Embryonic facial prominence (tissue), 1 donor: Measurements from ENCODE around the gene CDH5.

Source experiments
- DNase-seq: peaks from one replicate; pipeline ENCODE4 v3.0.0-alpha.2; 2016; ENCODE audit errors: extremely low spot score

Gene CDH5

GRCh38 chr16:66374176-66374575 is 7.7 kb downstream of the CDH5 start:
- no peak for DNase-seq

DNA sequence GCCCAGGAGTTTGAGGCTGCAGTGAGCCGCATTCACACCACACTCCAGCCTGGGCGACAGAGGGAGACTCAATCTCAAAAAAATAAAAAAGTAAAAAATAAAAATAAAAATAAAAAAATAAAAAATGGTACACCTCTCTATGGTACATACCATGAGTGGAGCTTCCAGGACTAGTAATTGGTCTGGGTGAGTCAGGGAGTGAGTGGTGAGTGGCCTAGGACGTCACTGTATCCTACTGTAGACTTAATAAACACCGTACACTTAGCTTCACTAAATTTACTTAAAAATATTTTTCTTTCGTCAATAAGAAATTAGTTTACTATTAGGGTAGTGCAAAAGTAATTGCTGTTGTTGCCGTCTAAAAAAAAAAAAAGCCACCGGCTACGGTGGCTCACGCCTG is 9.0 kb downstream of the CDH5 start:
- no peak for DNase-seq

DNA sequence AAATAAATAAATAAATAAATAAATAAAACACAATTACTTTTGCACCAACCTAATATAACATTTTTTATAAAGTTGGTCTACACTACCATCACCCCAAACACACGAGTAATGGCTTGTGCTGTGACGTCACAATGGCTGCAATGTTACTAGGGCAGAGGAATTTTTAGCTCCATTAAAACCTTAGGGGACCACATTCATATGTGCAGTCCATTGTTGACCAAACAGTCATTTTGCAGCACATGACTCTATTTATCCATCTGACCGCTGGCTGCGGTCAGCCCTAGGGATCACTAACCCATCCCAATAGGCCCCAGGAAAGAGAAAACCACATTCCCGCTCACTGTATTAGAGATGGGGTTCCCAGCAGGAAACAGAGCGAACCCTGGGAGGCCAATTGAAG is 9.6 kb downstream of the CDH5 start:
- DNase-seq, result no peak

DNA sequence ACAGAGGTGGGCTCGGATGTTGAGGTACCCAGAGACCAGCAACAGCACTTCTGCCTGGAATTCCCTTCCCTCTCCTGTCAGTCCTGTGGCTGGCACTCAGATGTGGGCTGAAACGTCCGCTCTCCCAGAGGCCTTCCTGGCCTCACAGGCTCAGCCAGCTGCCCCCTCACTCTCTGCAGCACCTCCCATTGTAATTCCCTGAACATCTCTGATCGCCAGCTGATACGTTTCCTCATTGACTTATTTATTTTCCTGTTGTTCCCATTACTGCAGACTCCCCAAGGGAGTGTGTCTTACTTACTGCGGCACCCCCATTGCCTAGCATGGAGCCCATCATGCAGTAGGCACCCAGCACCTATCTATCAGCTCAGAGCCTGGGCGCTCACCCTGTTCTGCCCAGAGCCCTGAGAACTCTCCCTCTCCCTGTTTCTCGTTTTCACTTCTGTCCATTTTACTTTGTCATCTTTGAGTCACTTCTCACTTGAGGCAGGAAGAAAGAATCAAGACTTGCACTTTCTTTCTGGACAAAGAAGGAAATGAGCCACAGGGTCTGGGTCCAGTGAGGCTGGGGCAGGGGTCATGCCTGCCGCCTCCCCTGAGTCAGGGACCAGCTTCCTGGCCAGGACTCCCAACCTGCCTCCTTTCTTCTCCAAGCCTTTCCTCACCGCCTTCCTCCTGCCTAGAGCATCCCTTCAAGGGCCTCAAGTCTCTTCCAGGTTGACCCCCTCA is 10.2 kb downstream of the CDH5 start:
- DNase-seq, result no peak

- no peak for DNase-seq
Observed at GRCh38 chr16:66377324-66377723, 10.8 kb downstream of the CDH5 start.

GRCh38 chr16:66378741-66379570 is 12.5 kb downstream of the CDH5 start:
- DNase-seq, result no peak

DNA sequence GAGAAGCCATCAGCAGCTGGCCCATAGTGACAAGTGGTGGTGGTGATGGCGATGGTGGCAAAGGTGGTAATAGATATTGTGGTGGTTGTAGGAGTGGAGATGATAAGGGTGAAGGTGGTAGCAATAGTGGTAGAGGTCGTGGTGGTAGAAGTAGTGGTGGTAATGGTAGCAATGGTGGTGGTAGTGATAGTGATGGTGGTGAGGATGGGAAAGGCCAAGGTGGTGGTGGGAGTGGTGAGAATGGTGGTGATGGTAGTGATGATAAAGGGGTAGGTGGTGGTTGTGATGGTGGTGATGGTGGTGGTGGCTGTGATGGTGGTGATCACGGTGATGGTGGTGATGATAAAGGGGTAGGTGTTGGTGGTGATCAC is 13.1 kb downstream of the CDH5 start:
- no peak for DNase-seq

GRCh38 chr16:66380421-66380820 is 13.9 kb downstream of the CDH5 start:
- DNase-seq, result no peak

DNA sequence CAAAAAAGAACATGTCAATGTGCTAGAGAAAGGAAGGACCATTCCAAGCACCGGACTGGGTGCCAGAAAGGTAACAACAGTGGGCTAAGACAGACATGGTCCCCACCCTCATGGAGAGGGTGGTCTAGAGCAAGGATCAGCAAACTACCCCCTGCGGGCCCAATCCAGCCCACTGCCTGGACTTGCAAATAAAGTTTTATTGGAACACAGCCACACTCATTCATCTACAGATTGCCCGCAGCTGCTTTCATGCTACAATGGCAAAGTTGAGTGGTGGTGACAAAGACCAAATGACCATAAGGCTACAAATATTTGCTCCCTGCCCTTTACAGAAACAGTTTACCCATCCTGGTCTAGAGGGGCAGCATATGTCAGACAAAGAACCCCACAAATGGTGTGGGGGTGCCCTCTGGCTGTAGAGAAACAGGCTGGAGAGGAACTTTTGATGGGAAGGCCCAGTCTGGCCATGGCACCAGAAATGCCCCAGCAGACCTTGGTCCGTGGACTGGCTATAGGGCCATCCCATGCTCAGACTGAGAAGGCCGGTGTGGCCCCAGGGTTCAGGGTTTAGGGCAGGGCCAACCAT is 15.2 kb downstream of the CDH5 start:
- no peak for DNase-seq

DNA sequence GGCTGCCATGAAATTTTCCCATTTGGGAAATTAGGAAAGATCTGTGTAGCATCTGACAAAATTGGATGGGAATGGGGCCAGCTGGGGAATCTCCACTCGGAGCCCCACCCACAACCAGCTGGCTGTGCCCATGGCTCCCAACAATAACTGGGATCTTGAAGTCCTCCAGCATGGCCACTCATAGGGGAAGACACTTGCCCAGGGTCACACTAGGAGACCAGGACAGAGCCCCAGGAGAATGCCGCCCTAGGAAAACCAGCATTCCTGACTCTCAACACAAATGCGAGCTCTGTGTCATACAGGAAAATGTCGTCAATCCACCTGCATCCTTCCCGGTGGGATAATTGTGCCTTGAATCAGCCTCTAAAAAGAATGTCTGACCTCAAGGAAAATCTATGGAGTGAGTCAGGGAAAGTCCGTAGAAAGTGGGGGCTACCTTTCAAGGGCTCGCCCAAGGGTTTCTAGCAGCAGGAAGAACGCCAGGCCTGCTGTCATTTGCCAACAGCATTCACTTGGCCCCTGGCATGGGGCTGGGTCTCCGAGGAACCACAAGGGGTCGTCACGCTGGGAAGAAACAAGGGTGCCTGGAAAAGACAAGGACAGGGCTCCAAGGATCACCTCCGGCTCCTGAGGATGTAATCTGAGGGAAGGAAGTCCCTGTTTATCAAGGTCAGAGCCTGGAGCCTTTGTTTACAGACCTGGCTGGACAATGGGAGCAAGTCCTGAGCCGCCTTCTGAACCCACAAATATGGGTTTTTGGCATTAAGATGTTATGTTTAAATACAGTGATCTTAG is 15.9 kb downstream of the CDH5 start:
- no peak for DNase-seq

DNA sequence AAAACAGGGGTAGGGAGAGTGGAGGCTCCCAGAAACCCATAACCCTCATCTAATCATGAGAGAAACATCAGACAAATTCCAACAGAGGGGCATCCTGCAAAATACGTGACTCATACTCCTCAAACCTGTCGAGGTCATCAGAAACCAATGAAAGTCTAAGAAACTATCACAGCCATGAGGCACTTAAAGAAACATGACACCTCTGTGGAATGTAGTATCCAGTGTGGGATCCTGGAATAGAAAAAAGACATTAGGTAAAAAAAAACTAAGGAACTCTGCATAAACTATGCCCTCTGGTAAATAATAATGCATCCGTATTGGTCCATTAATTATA is 16.4 kb downstream of the CDH5 start:
- no peak for DNase-seq

- no peak for DNase-seq
Observed at GRCh38 chr16:66383551-66383950, 17.1 kb downstream of the CDH5 start.

DNA sequence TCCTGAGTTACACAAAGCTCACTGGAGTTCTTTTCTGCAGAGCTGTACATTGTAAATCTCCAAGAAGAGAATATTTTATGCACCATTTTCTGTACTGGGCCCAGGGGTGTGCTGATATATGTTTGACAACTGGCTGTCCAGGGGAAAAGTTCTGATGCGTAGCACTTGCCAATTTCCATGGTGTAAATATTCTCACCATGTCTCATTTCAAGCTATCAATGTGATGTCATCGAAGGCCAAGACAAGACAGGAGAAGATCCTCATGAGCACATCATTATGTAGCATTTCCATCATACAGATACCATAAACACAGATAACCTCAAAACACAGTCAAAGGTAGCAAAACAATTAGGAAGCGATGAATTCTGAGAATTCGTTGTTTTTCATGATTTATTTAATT is 18.9 kb downstream of the CDH5 start:
- no peak for DNase-seq

- DNase-seq, result no peak
Observed at GRCh38 chr16:66386629-66387622, 20.4 kb downstream of the CDH5 start.

GRCh38 chr16:66387817-66388332 is 21.4 kb downstream of the CDH5 start:
- DNase-seq, result no peak

DNA sequence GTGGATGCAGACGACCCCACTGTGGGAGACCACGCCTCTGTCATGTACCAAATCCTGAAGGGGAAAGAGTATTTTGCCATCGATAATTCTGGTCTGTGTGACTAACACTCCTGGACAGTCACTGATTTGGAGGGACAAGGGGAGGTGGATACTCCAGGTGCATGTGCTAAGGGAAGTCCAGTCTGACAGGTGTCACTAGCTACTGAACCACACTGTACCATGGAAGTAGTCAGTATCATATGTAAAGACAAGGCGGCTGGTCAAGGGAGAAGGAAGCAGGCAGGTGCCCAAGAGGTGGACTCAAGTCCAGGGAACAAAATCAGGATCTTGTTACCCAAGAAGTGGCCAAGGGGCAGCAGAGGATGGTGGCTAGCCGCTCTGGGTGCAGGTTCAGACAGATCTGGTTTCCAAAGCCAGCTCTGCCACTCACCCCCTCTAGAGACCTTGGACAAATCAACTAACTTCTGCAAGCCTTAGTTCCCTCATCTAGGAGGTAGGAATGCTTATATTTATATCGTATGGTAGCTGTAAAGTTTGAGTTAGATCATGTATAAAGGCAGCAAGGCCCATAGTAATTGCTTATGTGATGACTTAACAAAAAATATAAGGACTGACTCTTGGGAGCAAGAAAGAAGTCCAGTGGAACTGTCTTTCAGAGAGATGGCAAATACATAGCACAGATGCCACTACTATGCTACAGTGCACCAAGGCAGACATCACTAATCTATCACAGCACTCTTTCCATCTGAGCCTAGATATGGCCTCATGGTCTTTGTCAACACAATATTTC is 22.1 kb downstream of the CDH5 start:
- DNase-seq, result no peak

DNA sequence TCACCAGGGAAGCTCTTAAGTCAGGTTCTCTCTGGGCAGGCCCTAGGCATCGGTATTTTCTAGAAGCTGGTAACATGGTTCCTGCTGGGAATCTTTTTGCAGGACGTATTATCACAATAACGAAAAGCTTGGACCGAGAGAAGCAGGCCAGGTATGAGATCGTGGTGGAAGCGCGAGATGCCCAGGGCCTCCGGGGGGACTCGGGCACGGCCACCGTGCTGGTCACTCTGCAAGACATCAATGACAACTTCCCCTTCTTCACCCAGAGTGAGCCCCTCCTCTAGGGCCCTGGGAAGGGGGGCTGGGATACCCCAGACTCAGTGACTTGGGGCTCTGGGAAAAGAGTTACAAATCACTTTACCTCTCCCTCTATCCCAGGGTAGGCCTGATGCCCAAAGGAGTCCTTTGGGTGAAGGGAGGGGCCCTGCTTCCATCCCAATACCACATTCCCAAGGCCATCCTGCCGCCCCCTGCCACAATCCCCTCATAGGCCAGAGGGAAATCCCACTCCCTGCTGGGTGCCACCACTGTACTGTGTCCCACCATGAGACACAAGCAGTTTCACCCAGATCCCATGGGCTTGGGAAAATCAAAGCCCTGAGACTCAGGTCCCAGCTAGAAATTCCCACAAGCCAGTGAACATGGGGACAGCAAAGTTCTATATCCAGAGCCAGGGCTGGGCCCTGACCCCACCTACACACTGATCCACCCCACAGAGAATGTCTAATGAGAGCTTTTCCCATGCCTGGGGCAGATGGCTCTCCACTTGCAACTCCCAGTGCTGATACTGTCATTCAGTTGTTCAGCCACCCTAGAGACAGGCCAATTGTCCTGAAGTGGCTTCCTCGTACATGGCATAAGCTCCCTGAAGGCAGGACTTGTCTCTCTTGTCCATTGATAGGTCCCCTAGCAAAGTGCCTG is 23.0 kb downstream of the CDH5 start:
- no peak for DNase-seq

- no peak for DNase-seq
Observed at GRCh38 chr16:66390346-66391108, 24.0 kb downstream of the CDH5 start.
